HCT116 (cell line): ENCODE measurements around the gene OAT. TPM values are rescaled to one million over a fixed set of nuclear protein-coding genes. Genes with fewer than 3 reads are reported as not detected.

Source experiments
- ATAC-seq: fragments of 200-7000 bp; cut with Tn5 transposase; 2 replicates; pipeline ENCODE4 v1.9.1; 2020; ENCODE audit warnings: mild to moderate bottlenecking, moderate library complexity
- BruUV-seq: library from RNA; stranded (reverse); fragments of 400-500 nt; replicated peaks from 2 replicates; lab custom pipeline; 2021; lab: Mats Ljungman, UMichigan
- CTCF ChIA-PET: fragments of 300-600 bp; sonication (Branson Sonifier 250); formaldehyde crosslinking; loops from one replicate; lab custom pipeline; 2021; ENCODE audit warnings: antibody characterized with exemption; lab: Charles Lee
- POLR2A ChIA-PET: fragments of 300-600, 350-600 bp; sonication (Branson Sonifier 250); formaldehyde crosslinking; loops from one replicate; lab custom pipeline; 2021; ENCODE audit warnings: antibody characterized with exemption; lab: Charles Lee
- RAD21 ChIA-PET, 2 experiments: fragments of 300-600 bp; sonication (Branson Sonifier 250); formaldehyde crosslinking; loops; one replicate each; lab custom pipeline; 2023; ENCODE audit warnings: low total read pairs in 2 of 2; ENCODE audit not compliant: uncharacterized antibody in 2 of 2, unreplicated experiment in 2 of 2, low non-redundant PET in 1 of 2; lab: Charles Lee
- DNase-seq: peaks from one replicate; pipeline ENCODE4 v3.0.0-alpha.2; 2010; ENCODE audit warnings: low read depth, low spot score
- H2AFZ ChIP-seq: fragments of 200-600 bp; shearing (Covaris generic), sonication (generic); 2 replicates; pipeline ENCODE4 v1.6.1; 2017; ENCODE audit warnings: low read depth, mixed run types, mixed read lengths, antibody characterized with exemption, low read length; ENCODE audit not compliant: poor library complexity, severe bottlenecking
- H3K27ac ChIP-seq: 2 replicates; pipeline ENCODE4 v1.5.1; 2012; ENCODE audit warnings: low read depth, low read length
- H3K27me3 ChIP-seq: fragments of 200-600 bp; sonication (generic); 2 replicates; pipeline ENCODE4 v1.6.1; 2016; ENCODE audit warnings: mixed run types, low read length, mixed read lengths; ENCODE audit not compliant: insufficient read depth
- H3K36me3 ChIP-seq, 2 experiments: fragments of 200-500 bp in 1 of 2; fragments of 200-600 bp in 1 of 2; sonication (Bioruptor generic) in 1 of 2; sonication (generic) in 1 of 2; 2 replicates each; pipeline versions ENCODE4 v1.5.1 to v1.6.1; 2014 to 2016; ENCODE audit warnings: low read length in 2 of 2, inconsistent platforms in 1 of 2, mixed read lengths in 1 of 2, mixed run types in 1 of 2; ENCODE audit not compliant: insufficient read depth in 2 of 2, control insufficient read depth in 1 of 2
- H3K4me1 ChIP-seq, 2 experiments: fragments of 200-600 bp in 1 of 2; sonication (generic) in 1 of 2; 2 replicates each; pipeline versions ENCODE4 v1.5.1 to v1.6.1; 2012 to 2017; ENCODE audit warnings: low read length in 2 of 2, inconsistent platforms in 1 of 2, mild to moderate bottlenecking in 1 of 2, mixed read lengths in 1 of 2, mixed run types in 1 of 2, moderate library complexity in 1 of 2; ENCODE audit not compliant: insufficient read depth in 2 of 2, control insufficient read depth in 1 of 2
- H3K4me2 ChIP-seq: fragments of 200-600 bp; sonication (generic); 2 replicates; pipeline ENCODE4 v1.6.1; 2017; ENCODE audit warnings: mixed run types, low read length, mixed read lengths
- H3K4me3 ChIP-seq, 2 experiments: fragments of 200-600 bp in 1 of 2; sonication (generic) in 1 of 2; replicated peaks in 1 of 2; 2 replicates each; pipeline ENCODE4 v1.5.1; 2011 to 2016; ENCODE audit warnings: low read length in 2 of 2, control low read depth in 1 of 2, low read depth in 1 of 2, mild to moderate bottlenecking in 1 of 2, mixed read lengths in 1 of 2, mixed run types in 1 of 2
- H3K79me2 ChIP-seq: fragments of 200-600 bp; sonication (generic); 2 replicates; pipeline ENCODE4 v1.6.1; 2017; ENCODE audit warnings: mild to moderate bottlenecking, mixed run types, low read length, moderate library complexity, mixed read lengths; ENCODE audit not compliant: insufficient read depth
- H3K9ac ChIP-seq: fragments of 200-600 bp; sonication (generic); 2 replicates; pipeline ENCODE4 v1.6.1; 2016; ENCODE audit warnings: low read length, mixed read lengths
- H3K9me2 ChIP-seq: fragments of 200-600 bp; sonication (generic), shearing (Covaris generic); 2 replicates; pipeline ENCODE4 v1.6.1; 2017; ENCODE audit warnings: mixed run types, mild to moderate bottlenecking, moderate library complexity; ENCODE audit not compliant: insufficient read depth
- H3K9me3 ChIP-seq, 2 experiments: fragments of 200-500 bp in 1 of 2; fragments of 200-600 bp in 1 of 2; sonication (Bioruptor generic) in 1 of 2; sonication (generic) in 1 of 2; 2 replicates each; pipeline ENCODE4 v1.6.1; 2014 to 2017; ENCODE audit warnings: low read length in 2 of 2, mixed read lengths in 2 of 2, inconsistent platforms in 1 of 2, low read depth in 1 of 2, mild to moderate bottlenecking in 1 of 2, mixed run types in 1 of 2, moderate library complexity in 1 of 2; ENCODE audit not compliant: control insufficient read depth in 1 of 2, insufficient read depth in 1 of 2
- H4K20me1 ChIP-seq: fragments of 200-600 bp; sonication (generic), shearing (Covaris generic); 2 replicates; pipeline ENCODE4 v1.6.1; 2017; ENCODE audit warnings: mixed run types, mild to moderate bottlenecking, moderate library complexity; ENCODE audit not compliant: insufficient read depth
- ATF3 ChIP-seq: IDR thresholded peaks from 2 replicates; pipeline ENCODE4 v1.6.1; 2012
- EZH2 ChIP-seq: fragments of 200-600 bp; sonication (generic); IDR thresholded peaks from 2 replicates; pipeline ENCODE4 v1.6.1; 2017; ENCODE audit warnings: antibody characterized with exemption, mixed run types
- JUND ChIP-seq: IDR thresholded peaks from 2 replicates; pipeline ENCODE4 v1.6.1; 2012
- POLR2AphosphoS5 ChIP-seq: IDR thresholded peaks from 2 replicates; pipeline ENCODE4 v1.6.1; 2011; ENCODE audit warnings: mild to moderate bottlenecking, low read depth, low read length, moderate library complexity
- intact Hi-C: fragments of 100-400 bp; cut with micrococcal nuclease; formaldehyde crosslinking; loops from 2 replicates; pipeline ENCODE4 v1.10.0; 2022
- total RNA-seq: library from RNA; stranded (reverse); gene quantifications from one replicate; pipeline ENCODE4 v1.2.1, GENCODE V29; 2021; ENCODE audit not compliant: unreplicated experiment

OAT gene
- total RNA-seq, 1 experiment from 2014 or later, result 133 TPM

- Histone ChIP-seq H3K9me3 (no peaks in the 10 kb centered on the region), H3K36me3 (no peaks in the 10 kb centered on the region), H3K27me3 (no peaks in the 10 kb centered on the region), H3K79me2 (peaks cover 6% of the 10 kb centered on the region), H3K9ac (no peak overlapping the region), H3K4me1 (peaks cover 5 to 10% of the 10 kb centered on the region in 2 experiments; a peak in 3 of 4 replicates), H3K4me3 (no peak overlapping the region), H3K27ac (no peak overlapping the region), H3K4me2 (no peak overlapping the region), H2AFZ (no peak overlapping the region), H4K20me1 (no peaks in the 10 kb centered on the region), H3K9me2 (no peaks in the 10 kb centered on the region)
- ATAC-seq, result no peak
- ChIA-PET POLR2A (no interaction called here), RAD21 (no interaction called here), CTCF (no interaction called here)
- DNase-seq, result no peak
- no peak for TF ChIP-seq JUND
- intact Hi-C loops, result no loop called here
- no TSS peak for BruUV-seq
Measured at GRCh38 chr10:124422742-124423141, 4.0 kb upstream of the OAT start.

- H4K20me1 ChIP-seq, result 0 out of 2 replicates have a peak, but pooled peaks cover 2% of the 10 kb centered on the region
- ATAC-seq (no peak), DNase-seq (no peak)
- H3K4me2 ChIP-seq, result no peak overlapping the region
- H3K9ac ChIP-seq, result no peak overlapping the region
- intact Hi-C loops, result no loop called here
- no peak overlapping the region for H3K27ac ChIP-seq
- BruUV-seq, result no TSS peak
- no peaks in the 10 kb centered on the region for H3K9me2 ChIP-seq
- H2AFZ ChIP-seq, result no peak overlapping the region
- ChIA-PET CTCF (interaction anchor here (4.1 kb wide), 1 partner anchor 16 kb away, joined by 23 read pairs; no protein-coding TSS in a partner anchor), POLR2A (no interaction called here), RAD21 (no interaction called here)
- H3K4me3 ChIP-seq, result no peak overlapping the region
- no peak for TF ChIP-seq EZH2
- no peak for TF ChIP-seq POLR2AphosphoS5
- TF ChIP-seq ATF3, result no peak
- no peaks in the 10 kb centered on the region for H3K36me3 ChIP-seq
- H3K9me3 ChIP-seq, result no peaks in the 10 kb centered on the region
- peaks cover 31% of the 10 kb centered on the region for H3K79me2 ChIP-seq
- H3K27me3 ChIP-seq, result no peaks in the 10 kb centered on the region
- peaks cover 10 to 15% of the 10 kb centered on the region in 2 experiments for H3K4me1 ChIP-seq
Measured at GRCh38 chr10:124420254-124420653, 1.5 kb upstream of the OAT start.
